KMS-11 (cell line): ENCODE measurements around the gene ELOA.

Experiments
- H2AFZ ChIP-seq: fragments of 200-600 bp; sonication (generic); 2 replicates; pipeline ENCODE4 v1.6.1; 2016; ENCODE audit warnings: antibody characterized with exemption, mixed run types, low read depth
- H3K27ac ChIP-seq: fragments of 200-600 bp; sonication (generic); 2 replicates; pipeline ENCODE4 v1.6.1; 2016; ENCODE audit warnings: mild to moderate bottlenecking, mixed run types
- H3K27me3 ChIP-seq: fragments of 200-600 bp; sonication (generic); 2 replicates; pipeline ENCODE4 v1.6.1; 2017; ENCODE audit warnings: mild to moderate bottlenecking, low read depth, mixed run types, moderate library complexity; ENCODE audit not compliant: insufficient read depth
- H3K36me3 ChIP-seq: fragments of 200-600 bp; sonication (generic); 2 replicates; pipeline ENCODE4 v1.6.1; 2017; ENCODE audit warnings: mild to moderate bottlenecking, mixed run types; ENCODE audit not compliant: insufficient read depth
- H3K4me1 ChIP-seq: fragments of 200-600 bp; sonication (generic); 2 replicates; pipeline ENCODE4 v1.6.1; 2016; ENCODE audit warnings: mild to moderate bottlenecking, low read depth, mixed run types; ENCODE audit not compliant: poor library complexity, severe bottlenecking
- H3K4me2 ChIP-seq: fragments of 200-600 bp; sonication (generic); 2 replicates; pipeline ENCODE4 v1.7.0; 2016; ENCODE audit warnings: mild to moderate bottlenecking, mixed run types
- H3K4me3 ChIP-seq: fragments of 200-600 bp; sonication (generic); IDR thresholded peaks from 2 replicates; pipeline ENCODE4 v1.6.1; 2017; ENCODE audit warnings: low read depth, low read length, mixed read lengths; ENCODE audit not compliant: insufficient read depth
- H3K79me2 ChIP-seq: fragments of 200-600 bp; sonication (generic); 2 replicates; pipeline ENCODE4 v1.6.1; 2016; ENCODE audit warnings: low read depth, mixed run types; ENCODE audit not compliant: insufficient read depth
- H3K9ac ChIP-seq: fragments of 200-600 bp; sonication (generic); 2 replicates; pipeline ENCODE4 v1.6.1; 2016; ENCODE audit warnings: mild to moderate bottlenecking, mixed run types
- H4K20me1 ChIP-seq: fragments of 200-600 bp; sonication (generic); 2 replicates; pipeline ENCODE4 v1.6.1; 2016; ENCODE audit warnings: mild to moderate bottlenecking, mixed run types; ENCODE audit not compliant: insufficient read depth
- CTCF ChIP-seq: fragments of 200-600 bp; sonication (generic); conservative IDR thresholded peaks from 2 replicates; pipeline ENCODE4 v1.6.1; 2017; ENCODE audit warnings: low read depth, mild to moderate bottlenecking, antibody characterized with exemption, low read length, moderate library complexity, mixed read lengths

ELOA gene

DNA sequence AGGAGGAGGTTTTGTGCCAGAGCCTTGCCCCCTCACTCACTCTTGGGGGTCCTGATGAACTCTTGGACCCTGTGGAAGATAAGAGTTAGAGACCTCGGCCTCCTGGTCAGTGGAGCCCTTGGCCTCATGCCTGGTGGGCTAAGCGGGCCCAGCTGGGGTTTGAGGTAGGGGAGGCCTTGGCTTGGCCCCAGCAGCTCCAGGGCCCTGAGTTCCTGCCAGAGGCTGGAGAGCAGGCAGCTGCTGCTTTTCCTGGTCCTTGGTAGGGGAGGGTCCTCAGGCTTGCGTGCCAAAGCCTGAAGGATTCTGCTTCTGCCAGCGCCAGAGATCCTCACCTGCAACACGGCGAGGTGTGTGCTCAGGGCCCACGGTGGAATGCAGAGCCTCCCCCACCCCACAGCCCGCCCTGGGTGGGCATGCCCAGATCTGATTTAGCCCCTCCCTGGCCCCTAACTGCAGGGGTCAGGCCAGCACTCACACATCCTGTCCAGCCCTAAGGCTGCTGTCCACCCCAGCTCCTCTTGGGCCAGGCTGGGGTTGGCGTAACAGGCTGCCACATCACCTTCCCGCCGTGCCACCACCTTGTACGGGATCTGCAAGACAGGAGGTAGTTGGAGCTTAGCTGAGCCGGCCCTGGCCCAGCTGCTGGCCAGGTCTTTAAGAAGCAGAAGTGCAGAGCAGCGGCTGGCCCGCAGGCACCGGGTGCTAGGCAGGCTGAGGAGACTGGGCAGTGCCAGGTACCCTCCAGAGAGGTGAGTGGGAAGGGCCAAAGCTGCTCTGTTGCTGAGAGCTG lies 52.6 kb downstream of the ELOA start:
- no peak for TF ChIP-seq CTCF
- peaks cover 14% of the 10 kb centered on the region for H3K4me1 ChIP-seq

DNA sequence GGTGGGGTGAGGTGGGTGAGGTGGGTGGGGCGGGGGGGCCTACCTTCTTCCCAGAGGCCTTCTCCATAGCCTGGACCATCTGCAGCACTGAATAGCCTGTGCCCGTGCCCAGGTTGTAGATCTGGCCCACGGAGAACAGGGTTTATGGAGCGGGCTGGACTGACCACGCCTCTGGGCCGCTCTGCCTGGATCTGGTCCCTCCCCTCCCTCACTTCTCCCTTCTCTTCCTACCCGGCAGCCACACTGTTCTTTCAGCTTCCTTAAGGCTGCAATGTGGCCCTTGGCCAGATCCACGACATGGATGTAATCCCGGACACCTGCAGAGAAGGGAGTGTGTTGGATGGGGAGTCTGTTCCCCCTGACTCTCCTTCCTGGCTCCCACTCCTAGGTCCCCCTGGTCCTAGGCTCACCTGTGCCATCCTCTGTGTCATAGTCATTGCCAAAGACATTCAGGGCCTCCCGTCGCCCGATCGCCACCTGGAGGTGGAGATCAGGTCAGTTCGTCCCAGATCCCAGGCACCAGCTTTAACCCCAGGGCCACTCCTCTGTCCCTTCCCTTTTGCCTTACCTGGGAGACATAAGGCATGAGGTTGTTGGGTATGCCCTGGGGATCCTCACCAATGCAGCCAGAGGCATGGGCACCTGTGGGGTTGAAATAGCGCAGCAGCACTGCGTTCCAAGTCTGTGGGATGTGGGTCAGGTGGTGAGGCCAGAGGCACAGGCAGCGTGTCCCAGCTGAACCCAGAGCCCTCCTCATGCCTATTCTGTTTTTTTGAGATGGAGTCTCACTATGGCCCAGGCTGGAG lies 53.4 kb downstream of the ELOA start:
- H3K27me3 ChIP-seq: no peaks in the 10 kb centered on the region
- H3K79me2 ChIP-seq: peaks cover 13% of the 10 kb centered on the region; the same call in 1 of the 2 replicates
- no peak overlapping the region for H3K27ac ChIP-seq
- H3K4me1 ChIP-seq: peaks cover 14% of the 10 kb centered on the region
- H3K4me3 ChIP-seq: no peak overlapping the region
- H3K4me2 ChIP-seq: no peak overlapping the region
- no peaks in the 10 kb centered on the region for H3K36me3 ChIP-seq
- no peak overlapping the region for H2AFZ ChIP-seq
- TF ChIP-seq CTCF: no peak
- H4K20me1 ChIP-seq: no peaks in the 10 kb centered on the region
- H3K9ac ChIP-seq: no peak overlapping the region

More for the DNA sequence above, 52.6 kb downstream of the ELOA start:
- no peak overlapping the region for H2AFZ ChIP-seq
- H3K4me2 ChIP-seq: no peak overlapping the region
- H3K4me3 ChIP-seq: no peak overlapping the region
- H3K9ac ChIP-seq: no peak overlapping the region
- peaks cover 20% of the 10 kb centered on the region; the same call in 1 of the 2 replicates for H3K79me2 ChIP-seq
- H3K27ac ChIP-seq: no peak overlapping the region
- no peaks in the 10 kb centered on the region for H3K36me3 ChIP-seq
- no peaks in the 10 kb centered on the region for H4K20me1 ChIP-seq
- no peaks in the 10 kb centered on the region for H3K27me3 ChIP-seq

DNA sequence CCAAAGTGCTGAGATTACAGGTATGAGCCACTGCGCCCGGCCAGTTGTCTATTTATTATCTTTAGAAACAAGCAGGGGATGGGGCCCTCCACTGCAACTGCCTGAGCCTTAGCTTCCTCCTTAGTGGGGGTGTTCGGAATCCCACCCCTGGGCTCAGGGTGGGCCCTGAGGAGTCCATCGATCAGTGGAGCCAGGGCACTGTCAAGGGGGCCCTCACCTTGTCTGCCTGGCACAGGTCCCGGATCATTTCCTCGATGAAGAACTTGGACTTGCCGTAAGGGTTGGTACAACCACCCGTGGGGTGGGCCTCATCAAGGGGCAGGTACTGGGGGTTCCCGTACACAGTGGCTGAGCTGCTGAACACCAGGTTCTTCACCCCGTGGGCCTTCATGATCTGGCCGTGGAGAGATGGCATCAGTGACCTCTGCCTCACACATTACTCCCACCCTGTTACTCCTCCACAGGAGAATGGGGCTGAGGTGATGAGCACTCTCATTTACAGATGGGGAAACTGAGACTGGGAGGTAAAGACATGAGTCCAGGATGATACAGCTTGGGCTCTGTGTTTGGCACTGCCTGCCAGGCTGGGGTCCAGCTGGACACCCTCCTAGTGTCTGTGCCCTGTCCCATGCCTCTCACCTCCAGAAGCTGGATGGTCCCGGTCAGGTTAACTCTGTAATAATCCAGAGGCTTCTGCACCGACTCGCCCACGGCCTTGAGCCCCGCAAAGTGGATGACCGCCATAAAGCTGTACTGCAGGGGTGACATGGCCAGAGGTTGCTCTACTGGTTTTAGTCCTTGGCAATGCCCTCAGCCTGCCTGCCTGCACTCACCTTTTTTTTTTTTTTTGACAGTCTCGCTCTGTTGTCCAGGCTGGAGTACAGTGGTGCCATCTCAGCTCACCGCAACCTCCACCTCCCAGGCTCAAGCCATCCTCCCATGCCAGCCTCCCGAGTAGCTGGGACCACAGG lies 54.5 kb downstream of the ELOA start:
- Histone ChIP-seq H3K9ac (no peak overlapping the region), H3K4me1 (peaks cover 11% of the 10 kb centered on the region), H3K36me3 (no peaks in the 10 kb centered on the region), H4K20me1 (no peaks in the 10 kb centered on the region), H3K4me3 (no peak overlapping the region), H3K4me2 (no peak overlapping the region), H3K79me2 (peaks cover 5% of the 10 kb centered on the region; the same call in 1 of the 2 replicates), H2AFZ (no peak overlapping the region), H3K27me3 (no peaks in the 10 kb centered on the region), H3K27ac (no peak overlapping the region)
- no peak for TF ChIP-seq CTCF

DNA sequence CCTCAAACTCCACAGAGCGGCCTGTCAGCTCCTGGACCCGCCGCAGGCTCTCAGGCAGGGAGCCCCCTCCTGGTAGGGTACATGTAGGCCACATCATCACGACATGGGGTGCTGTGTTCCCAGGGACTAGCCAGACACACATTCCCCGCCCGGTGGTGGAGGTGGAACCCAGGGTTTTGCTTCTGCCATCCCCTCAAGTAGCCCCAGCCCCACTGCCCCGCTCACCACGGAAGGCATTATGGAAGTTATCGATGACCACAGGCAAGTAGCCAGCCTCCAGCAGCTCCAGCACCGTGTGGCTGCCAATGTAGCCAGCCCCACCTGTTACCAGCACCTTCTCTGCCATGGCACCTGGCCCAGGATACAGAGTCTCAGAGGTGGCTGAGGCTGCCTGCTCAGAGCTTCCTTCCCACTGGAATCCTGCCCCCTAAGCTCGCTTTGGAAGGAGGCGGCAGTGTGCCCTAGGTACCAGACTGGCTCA lies 55.4 kb downstream of the ELOA start:
- no peaks in the 10 kb centered on the region for H3K36me3 ChIP-seq
- TF ChIP-seq CTCF: no peak
- H3K27me3 ChIP-seq: no peaks in the 10 kb centered on the region
- H3K4me3 ChIP-seq: no peak overlapping the region
- no peaks in the 10 kb centered on the region for H3K79me2 ChIP-seq
- H3K9ac ChIP-seq: no peak overlapping the region
- no peaks in the 10 kb centered on the region for H4K20me1 ChIP-seq
- H3K27ac ChIP-seq: no peak overlapping the region
- H2AFZ ChIP-seq: no peak overlapping the region
- H3K4me1 ChIP-seq: peaks cover 7% of the 10 kb centered on the region
- no peak overlapping the region for H3K4me2 ChIP-seq
